ENCODE data around the gene CCDC149.

GRCh38 chr4:24843096-24843495 lies 69.7 kb downstream of the CCDC149 start:
- TF ChIP-seq CTCF (conservative IDR thresholded peaks at IDR 0.05): no peak
- no peak for TF ChIP-seq ZFX (IDR thresholded peaks at IDR 0.05)
